GM23338 (cell line): ENCODE measurements around the gene HOXB6. TPM values are rescaled to one million over a fixed set of nuclear protein-coding genes. Genes with fewer than 3 reads are reported as not detected.

ENCODE experiments used
- ATAC-seq: fragments of 200-7000 bp; cut with Tn5 transposase; 3 replicates; pipeline ENCODE4 v1.9.1; 2020
- DNase-seq: peaks from one replicate; pipeline ENCODE4 v3.0.0-alpha.2; 2015; ENCODE audit warnings: low spot score
- H2AFZ ChIP-seq: fragments of 200-600 bp; sonication (generic); 2 replicates; pipeline ENCODE4 v1.8.0; 2016; ENCODE audit warnings: antibody characterized with exemption, mild to moderate bottlenecking, moderate library complexity
- H3F3A ChIP-seq: fragments of 200-600 bp; sonication (generic); replicated peaks from 2 replicates; pipeline ENCODE4 v1.8.0; 2017; ENCODE audit warnings: antibody characterized with exemption, mixed run types, low read depth
- H3K27ac ChIP-seq: fragments of 200-600 bp; sonication (generic); 2 replicates; pipeline ENCODE4 v1.6.1; 2016; ENCODE audit warnings: low read depth
- H3K27me3 ChIP-seq: fragments of 200-600 bp; sonication (generic); 2 replicates; pipeline ENCODE4 v1.8.0; 2016; ENCODE audit warnings: mild to moderate bottlenecking, mixed run types, moderate library complexity; ENCODE audit not compliant: insufficient read depth
- H3K36me3 ChIP-seq: fragments of 200-600 bp; sonication (generic); 2 replicates; pipeline ENCODE4 v1.8.0; 2016; ENCODE audit warnings: mild to moderate bottlenecking; ENCODE audit not compliant: insufficient read depth
- H3K4me1 ChIP-seq: fragments of 200-600 bp; sonication (generic); 2 replicates; pipeline ENCODE4 v1.8.0; 2016; ENCODE audit warnings: mild to moderate bottlenecking, moderate library complexity; ENCODE audit not compliant: insufficient read depth
- H3K4me2 ChIP-seq: fragments of 200-600 bp; sonication (generic); 2 replicates; pipeline ENCODE4 v1.7.1; 2017; ENCODE audit warnings: mixed run types
- H3K4me3 ChIP-seq: fragments of 200-600 bp; sonication (generic); 2 replicates; pipeline ENCODE4 v1.6.1; 2016; ENCODE audit warnings: mixed run types
- H3K79me2 ChIP-seq: fragments of 200-600 bp; sonication (generic); replicated peaks from 2 replicates; pipeline ENCODE4 v1.8.0; 2017; ENCODE audit warnings: mild to moderate bottlenecking; ENCODE audit not compliant: insufficient read depth
- H3K9me2 ChIP-seq: fragments of 200-600 bp; sonication (generic); 2 replicates; pipeline ENCODE4 v1.8.0; 2017; ENCODE audit not compliant: insufficient read depth
- H4K20me1 ChIP-seq: fragments of 200-600 bp; sonication (generic); replicated peaks from 2 replicates; pipeline ENCODE4 v1.8.0; 2017; ENCODE audit warnings: mild to moderate bottlenecking; ENCODE audit not compliant: insufficient read depth
- H3K27ac Mint-ChIP-seq: 2 replicates; pipeline ENCODE4 v1.8.0; 2020; ENCODE audit warnings: inconsistent platforms, mild to moderate bottlenecking, moderate library complexity, mixed read lengths
- H3K27me3 Mint-ChIP-seq: 3 replicates; pipeline ENCODE4 v1.8.0; 2022; ENCODE audit warnings: low read depth, mild to moderate bottlenecking, moderate library complexity, mixed read lengths, inconsistent platforms; ENCODE audit not compliant: insufficient read depth, poor library complexity
- H3K36me3 Mint-ChIP-seq: 3 replicates; pipeline ENCODE4 v1.8.0; 2021; ENCODE audit warnings: low read depth, mild to moderate bottlenecking, inconsistent platforms, moderate library complexity, mixed read lengths
- H3K4me1 Mint-ChIP-seq: 3 replicates; pipeline ENCODE4 v1.8.0; 2020; ENCODE audit warnings: mild to moderate bottlenecking, inconsistent platforms, mixed read lengths
- H3K4me3 Mint-ChIP-seq: 3 replicates; pipeline ENCODE4 v1.8.0; 2021; ENCODE audit warnings: moderate library complexity, mild to moderate bottlenecking, inconsistent platforms, mixed read lengths
- H3K9me3 Mint-ChIP-seq: 3 replicates; pipeline ENCODE4 v1.8.0; 2020; ENCODE audit warnings: moderate library complexity, mild to moderate bottlenecking, inconsistent platforms, mixed read lengths
- CREB1 ChIP-seq: fragments of 250-450 bp; sonication (Bioruptor Pico); IDR thresholded peaks from 2 replicates; pipeline ENCODE4 v1.5.0; 2020; ENCODE audit warnings: low read depth, mild to moderate bottlenecking, moderate library complexity
- EZH2 ChIP-seq: fragments of 200-600 bp; sonication (generic); IDR thresholded peaks from one replicate; pipeline ENCODE4 v1.8.0; 2017; ENCODE audit warnings: antibody characterized with exemption, mild to moderate bottlenecking, low read depth; ENCODE audit not compliant: unreplicated experiment
- EZH2phosphoT487 ChIP-seq: fragments of 200-600 bp; sonication (generic); IDR thresholded peaks from one replicate; pipeline ENCODE4 v1.8.1; 2018; ENCODE audit warnings: antibody characterized with exemption; ENCODE audit not compliant: unreplicated experiment
- JUNB ChIP-seq: IDR thresholded peaks from one replicate; pipeline ENCODE4 v1.6.1; 2016; ENCODE audit warnings: antibody characterized with exemption; ENCODE audit not compliant: unreplicated experiment
- NANOG ChIP-seq: IDR thresholded peaks from 2 replicates; pipeline ENCODE4 v1.6.1; 2016; ENCODE audit warnings: antibody characterized with exemption, borderline replicate concordance
- polyA plus RNA-seq: library from polyadenylated mRNA; unstranded; fragments of >200 nt; fragmentation: Nextera tagmentation; extraction: Ambion mirVana; gene quantifications from 2 replicates; pipeline ENCODE4 v1.2.1, GENCODE V29; 2016
- total RNA-seq: library from RNA; depleted of rRNA; stranded (reverse); fragments of >200 nt; shearing (Covaris generic); gene quantifications from 2 replicates; pipeline ENCODE4 v1.2.3, GENCODE V29; 2014
- TF ChIP-seq, protein P1 (sequence below), 2 experiments: fragments of 200-600 bp in 1 of 2; sonication (generic) in 1 of 2; conservative IDR thresholded peaks; 2 replicates each; pipeline versions ENCODE4 v1.5.1 to v1.6.1; 2016 to 2017; ENCODE audit warnings: antibody characterized with exemption in 2 of 2, low read depth in 2 of 2, mild to moderate bottlenecking in 2 of 2, moderate library complexity in 1 of 2
- TF ChIP-seq, protein P2 (sequence below): IDR thresholded peaks from 2 replicates; pipeline ENCODE4 v1.6.1; 2016; ENCODE audit warnings: antibody characterized with exemption
- TF ChIP-seq, protein P3 (sequence below): fragments of 250-450 bp; sonication (Bioruptor Pico); IDR thresholded peaks from 2 replicates; pipeline ENCODE4 v1.5.0; 2020; ENCODE audit warnings: mild to moderate bottlenecking, moderate library complexity

HOXB6 gene
- total and polyA plus RNA-seq, 2 experiments from 2014 or later, result not detected

DNA sequence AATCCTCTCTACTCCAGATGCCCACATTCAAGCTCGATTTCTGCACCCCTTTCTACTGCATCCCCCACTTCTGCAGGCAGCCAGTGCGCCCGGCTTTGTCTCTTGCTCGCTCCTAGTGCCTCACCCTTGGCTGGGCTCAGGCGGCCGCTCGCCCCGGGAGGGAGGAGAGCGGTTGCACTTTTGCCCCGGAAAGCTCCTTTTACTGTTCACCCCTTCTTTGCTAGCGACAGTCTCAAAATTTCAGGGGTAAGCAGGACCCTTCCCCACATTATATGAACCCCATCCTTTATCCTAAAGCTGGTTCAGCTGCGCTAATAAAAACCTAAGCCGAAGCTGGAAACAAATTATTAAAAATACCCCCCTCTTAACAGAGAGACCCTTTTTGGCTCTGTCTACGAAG is 12.2 kb downstream of the HOXB6 start:
- Mint-ChIP-seq H3K27ac (no peak overlapping the region), H3K4me1 (peaks cover 42% of the 10 kb centered on the region), H3K9me3 (no peaks in the 10 kb centered on the region; the same call in 2 of the 3 replicates), H3K36me3 (no peaks in the 10 kb centered on the region), H3K4me3 (0 out of 3 replicates have a peak overlapping the region, but pooled peaks have one; percentile 23), H3K27me3 (peaks cover 100% of the 10 kb centered on the region)
- H3K79me2 ChIP-seq, result no peaks in the 10 kb centered on the region
- no peak overlapping the region for H2AFZ ChIP-seq
- peaks cover 53% of the 10 kb centered on the region for H3F3A ChIP-seq
- H3K4me2 ChIP-seq, result no peak overlapping the region
- H3K4me3 ChIP-seq, result no peak overlapping the region
- H3K36me3 ChIP-seq, result no peaks in the 10 kb centered on the region
- H3K9me2 ChIP-seq, result no peaks in the 10 kb centered on the region
- peak; percentile 20 for TF ChIP-seq EZH2phosphoT487
- TF ChIP-seq, protein P1, sequence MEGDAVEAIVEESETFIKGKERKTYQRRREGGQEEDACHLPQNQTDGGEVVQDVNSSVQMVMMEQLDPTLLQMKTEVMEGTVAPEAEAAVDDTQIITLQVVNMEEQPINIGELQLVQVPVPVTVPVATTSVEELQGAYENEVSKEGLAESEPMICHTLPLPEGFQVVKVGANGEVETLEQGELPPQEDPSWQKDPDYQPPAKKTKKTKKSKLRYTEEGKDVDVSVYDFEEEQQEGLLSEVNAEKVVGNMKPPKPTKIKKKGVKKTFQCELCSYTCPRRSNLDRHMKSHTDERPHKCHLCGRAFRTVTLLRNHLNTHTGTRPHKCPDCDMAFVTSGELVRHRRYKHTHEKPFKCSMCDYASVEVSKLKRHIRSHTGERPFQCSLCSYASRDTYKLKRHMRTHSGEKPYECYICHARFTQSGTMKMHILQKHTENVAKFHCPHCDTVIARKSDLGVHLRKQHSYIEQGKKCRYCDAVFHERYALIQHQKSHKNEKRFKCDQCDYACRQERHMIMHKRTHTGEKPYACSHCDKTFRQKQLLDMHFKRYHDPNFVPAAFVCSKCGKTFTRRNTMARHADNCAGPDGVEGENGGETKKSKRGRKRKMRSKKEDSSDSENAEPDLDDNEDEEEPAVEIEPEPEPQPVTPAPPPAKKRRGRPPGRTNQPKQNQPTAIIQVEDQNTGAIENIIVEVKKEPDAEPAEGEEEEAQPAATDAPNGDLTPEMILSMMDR (conservative IDR thresholded peaks at IDR 0.05; ENCODE audit: low read depth in 2 of 2), result no peak
- no peak for TF ChIP-seq NANOG
- TF ChIP-seq JUNB, result no peak
- TF ChIP-seq CREB1 (CRISPR knock-in tag), result no peak
- peak; percentile 93 for TF ChIP-seq EZH2
- H3K4me1 ChIP-seq, result peaks cover 61% of the 10 kb centered on the region
- peaks cover 100% of the 10 kb centered on the region for H3K27me3 ChIP-seq
- H3K27ac ChIP-seq, result no peak overlapping the region
- ATAC-seq (peak; percentile 3; the same call in 1 of the 3 replicates), DNase-seq (no peak)
- H4K20me1 ChIP-seq, result peaks cover 44% of the 10 kb centered on the region

DNA sequence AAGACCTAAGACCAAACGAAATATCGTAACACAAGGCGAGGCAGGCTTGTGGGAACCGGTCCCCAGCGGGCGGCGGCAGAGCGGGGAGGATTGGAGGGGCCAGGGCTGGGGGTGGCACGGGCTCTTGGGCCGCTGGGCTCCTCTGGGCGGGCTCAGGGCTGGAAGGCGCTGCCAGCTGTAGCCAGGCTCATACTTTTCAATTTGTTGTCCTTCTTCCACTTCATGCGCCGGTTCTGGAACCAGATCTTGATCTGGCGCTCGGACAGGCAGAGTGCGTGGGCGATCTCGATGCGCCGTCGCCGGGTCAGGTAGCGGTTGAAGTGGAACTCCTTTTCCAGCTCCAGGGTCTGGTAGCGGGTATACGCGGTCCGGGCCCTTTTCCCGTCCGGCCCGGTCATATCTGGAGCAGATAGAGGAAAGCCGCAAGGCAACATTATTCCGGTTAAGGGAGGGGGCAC is 12.7 kb downstream of the HOXB6 start:
- peaks cover 46% of the 10 kb centered on the region for H3K4me1 Mint-ChIP-seq

More for the DNA sequence above, 12.7 kb downstream of the HOXB6 start:
- DNase-seq, result no peak
- Histone ChIP-seq H3K4me2 (no peak overlapping the region), H3F3A (peaks cover 58% of the 10 kb centered on the region), H2AFZ (no peak overlapping the region), H3K4me1 (peaks cover 65% of the 10 kb centered on the region), H3K9me2 (no peaks in the 10 kb centered on the region), H3K27ac (no peak overlapping the region), H3K36me3 (no peaks in the 10 kb centered on the region), H3K27me3 (peaks cover 100% of the 10 kb centered on the region), H3K4me3 (no peak overlapping the region), H3K79me2 (no peaks in the 10 kb centered on the region), H4K20me1 (peaks cover 44% of the 10 kb centered on the region)
- no peak for ATAC-seq
- TF ChIP-seq EZH2phosphoT487 (no peak), CREB1 (CRISPR knock-in tag) (no peak), EZH2 (peak; percentile 80)
- TF ChIP-seq, protein P2, sequence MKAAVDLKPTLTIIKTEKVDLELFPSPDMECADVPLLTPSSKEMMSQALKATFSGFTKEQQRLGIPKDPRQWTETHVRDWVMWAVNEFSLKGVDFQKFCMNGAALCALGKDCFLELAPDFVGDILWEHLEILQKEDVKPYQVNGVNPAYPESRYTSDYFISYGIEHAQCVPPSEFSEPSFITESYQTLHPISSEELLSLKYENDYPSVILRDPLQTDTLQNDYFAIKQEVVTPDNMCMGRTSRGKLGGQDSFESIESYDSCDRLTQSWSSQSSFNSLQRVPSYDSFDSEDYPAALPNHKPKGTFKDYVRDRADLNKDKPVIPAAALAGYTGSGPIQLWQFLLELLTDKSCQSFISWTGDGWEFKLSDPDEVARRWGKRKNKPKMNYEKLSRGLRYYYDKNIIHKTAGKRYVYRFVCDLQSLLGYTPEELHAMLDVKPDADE, result no peak
- TF ChIP-seq, protein P3, sequence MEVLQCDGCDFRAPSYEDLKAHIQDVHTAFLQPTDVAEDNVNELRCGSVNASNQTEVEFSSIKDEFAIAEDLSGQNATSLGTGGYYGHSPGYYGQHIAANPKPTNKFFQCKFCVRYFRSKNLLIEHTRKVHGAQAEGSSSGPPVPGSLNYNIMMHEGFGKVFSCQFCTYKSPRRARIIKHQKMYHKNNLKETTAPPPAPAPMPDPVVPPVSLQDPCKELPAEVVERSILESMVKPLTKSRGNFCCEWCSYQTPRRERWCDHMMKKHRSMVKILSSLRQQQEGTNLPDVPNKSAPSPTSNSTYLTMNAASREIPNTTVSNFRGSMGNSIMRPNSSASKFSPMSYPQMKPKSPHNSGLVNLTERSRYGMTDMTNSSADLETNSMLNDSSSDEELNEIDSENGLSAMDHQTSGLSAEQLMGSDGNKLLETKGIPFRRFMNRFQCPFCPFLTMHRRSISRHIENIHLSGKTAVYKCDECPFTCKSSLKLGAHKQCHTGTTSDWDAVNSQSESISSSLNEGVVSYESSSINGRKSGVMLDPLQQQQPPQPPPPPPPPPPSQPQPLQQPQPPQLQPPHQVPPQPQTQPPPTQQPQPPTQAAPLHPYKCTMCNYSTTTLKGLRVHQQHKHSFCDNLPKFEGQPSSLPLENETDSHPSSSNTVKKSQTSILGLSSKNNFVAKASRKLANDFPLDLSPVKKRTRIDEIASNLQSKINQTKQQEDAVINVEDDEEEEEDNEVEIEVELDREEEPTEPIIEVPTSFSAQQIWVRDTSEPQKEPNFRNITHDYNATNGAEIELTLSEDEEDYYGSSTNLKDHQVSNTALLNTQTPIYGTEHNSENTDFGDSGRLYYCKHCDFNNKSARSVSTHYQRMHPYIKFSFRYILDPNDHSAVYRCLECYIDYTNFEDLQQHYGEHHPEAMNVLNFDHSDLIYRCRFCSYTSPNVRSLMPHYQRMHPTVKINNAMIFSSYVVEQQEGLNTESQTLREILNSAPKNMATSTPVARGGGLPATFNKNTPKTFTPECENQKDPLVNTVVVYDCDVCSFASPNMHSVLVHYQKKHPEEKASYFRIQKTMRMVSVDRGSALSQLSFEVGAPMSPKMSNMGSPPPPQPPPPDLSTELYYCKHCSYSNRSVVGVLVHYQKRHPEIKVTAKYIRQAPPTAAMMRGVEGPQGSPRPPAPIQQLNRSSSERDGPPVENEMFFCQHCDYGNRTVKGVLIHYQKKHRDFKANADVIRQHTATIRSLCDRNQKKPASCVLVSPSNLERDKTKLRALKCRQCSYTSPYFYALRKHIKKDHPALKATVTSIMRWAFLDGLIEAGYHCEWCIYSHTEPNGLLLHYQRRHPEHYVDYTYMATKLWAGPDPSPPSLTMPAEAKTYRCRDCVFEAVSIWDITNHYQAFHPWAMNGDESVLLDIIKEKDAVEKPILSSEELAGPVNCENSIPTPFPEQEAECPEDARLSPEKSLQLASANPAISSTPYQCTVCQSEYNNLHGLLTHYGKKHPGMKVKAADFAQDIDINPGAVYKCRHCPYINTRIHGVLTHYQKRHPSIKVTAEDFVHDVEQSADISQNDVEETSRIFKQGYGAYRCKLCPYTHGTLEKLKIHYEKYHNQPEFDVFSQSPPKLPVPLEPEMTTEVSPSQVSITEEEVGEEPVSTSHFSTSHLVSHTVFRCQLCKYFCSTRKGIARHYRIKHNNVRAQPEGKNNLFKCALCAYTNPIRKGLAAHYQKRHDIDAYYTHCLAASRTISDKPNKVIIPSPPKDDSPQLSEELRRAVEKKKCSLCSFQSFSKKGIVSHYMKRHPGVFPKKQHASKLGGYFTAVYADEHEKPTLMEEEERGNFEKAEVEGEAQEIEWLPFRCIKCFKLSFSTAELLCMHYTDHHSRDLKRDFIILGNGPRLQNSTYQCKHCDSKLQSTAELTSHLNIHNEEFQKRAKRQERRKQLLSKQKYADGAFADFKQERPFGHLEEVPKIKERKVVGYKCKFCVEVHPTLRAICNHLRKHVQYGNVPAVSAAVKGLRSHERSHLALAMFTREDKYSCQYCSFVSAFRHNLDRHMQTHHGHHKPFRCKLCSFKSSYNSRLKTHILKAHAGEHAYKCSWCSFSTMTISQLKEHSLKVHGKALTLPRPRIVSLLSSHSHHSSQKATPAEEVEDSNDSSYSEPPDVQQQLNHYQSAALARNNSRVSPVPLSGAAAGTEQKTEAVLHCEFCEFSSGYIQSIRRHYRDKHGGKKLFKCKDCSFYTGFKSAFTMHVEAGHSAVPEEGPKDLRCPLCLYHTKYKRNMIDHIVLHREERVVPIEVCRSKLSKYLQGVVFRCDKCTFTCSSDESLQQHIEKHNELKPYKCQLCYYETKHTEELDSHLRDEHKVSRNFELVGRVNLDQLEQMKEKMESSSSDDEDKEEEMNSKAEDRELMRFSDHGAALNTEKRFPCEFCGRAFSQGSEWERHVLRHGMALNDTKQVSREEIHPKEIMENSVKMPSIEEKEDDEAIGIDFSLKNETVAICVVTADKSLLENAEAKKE (CRISPR knock-in tag), result no peak
- H3K27me3 Mint-ChIP-seq, result peaks cover 100% of the 10 kb centered on the region
- no peak overlapping the region for H3K27ac Mint-ChIP-seq
- no peaks in the 10 kb centered on the region; the same call in 2 of the 3 replicates for H3K9me3 Mint-ChIP-seq
- no peak overlapping the region for H3K4me3 Mint-ChIP-seq
- H3K36me3 Mint-ChIP-seq, result no peaks in the 10 kb centered on the region
